GM06990 (cell line): ENCODE data around the gene GLMP.

Experiments
- DNase-seq: peaks from one replicate; pipeline ENCODE4 v3.0.0-alpha.2; 2011; ENCODE audit not compliant: insufficient read length; ENCODE audit errors: extremely low read depth
- H3K27me3 ChIP-seq: replicated peaks from 2 replicates; pipeline ENCODE4 v1.6.0; 2011; ENCODE audit warnings: low read length; ENCODE audit not compliant: control insufficient read depth, insufficient read depth
- H3K36me3 ChIP-seq: 2 replicates; pipeline ENCODE4 v1.5.1; 2011; ENCODE audit warnings: low read length; ENCODE audit not compliant: control insufficient read depth, insufficient read depth
- H3K4me3 ChIP-seq: replicated peaks from 2 replicates; pipeline ENCODE4 v1.5.1; 2011; ENCODE audit warnings: low read depth, mild to moderate bottlenecking, control low read depth, low read length
- TF ChIP-seq, protein P1 (sequence below): IDR thresholded peaks from 2 replicates; pipeline ENCODE4 v1.5.1; 2011; ENCODE audit warnings: low read length, control low read depth, mild to moderate bottlenecking, inconsistent platforms; ENCODE audit not compliant: insufficient read depth, poor library complexity, severe bottlenecking

The GLMP gene

DNA sequence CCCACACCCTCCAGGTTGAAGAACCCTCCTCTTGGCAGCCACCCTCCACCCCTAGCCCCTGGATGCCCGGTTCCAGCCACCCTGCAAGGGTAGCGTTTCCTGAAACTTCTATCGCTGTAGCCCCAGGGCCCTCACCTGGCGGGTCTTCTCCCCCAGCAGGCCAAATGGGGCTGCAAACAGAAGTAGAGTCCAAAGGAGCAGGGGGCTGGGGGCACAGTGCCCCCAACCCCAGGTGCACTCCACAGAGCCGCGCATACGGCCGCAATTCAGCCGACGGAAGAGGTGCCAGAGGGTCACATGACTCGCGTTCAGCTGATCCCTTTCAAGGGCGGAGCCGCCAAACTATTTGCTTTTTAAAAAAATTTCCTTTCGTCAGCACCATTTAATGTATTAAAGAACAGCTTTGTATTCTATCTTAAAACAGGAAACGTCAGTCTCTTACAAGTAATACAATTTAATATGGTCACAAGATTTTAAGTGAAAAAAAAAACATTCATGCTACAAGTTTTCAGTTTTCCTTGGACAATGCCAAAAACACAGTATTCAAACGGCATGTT is at the start of gene GLMP:
GLMP (minus strand) TSS at position 289 of the 557 bp plus-strand sequence; CDS start at position 255, 34 bp downstream.
- DNase-seq, result peak; percentile 27
- H3K36me3 ChIP-seq, result no peaks in the 10 kb centered on the region
- TF ChIP-seq, protein P1, sequence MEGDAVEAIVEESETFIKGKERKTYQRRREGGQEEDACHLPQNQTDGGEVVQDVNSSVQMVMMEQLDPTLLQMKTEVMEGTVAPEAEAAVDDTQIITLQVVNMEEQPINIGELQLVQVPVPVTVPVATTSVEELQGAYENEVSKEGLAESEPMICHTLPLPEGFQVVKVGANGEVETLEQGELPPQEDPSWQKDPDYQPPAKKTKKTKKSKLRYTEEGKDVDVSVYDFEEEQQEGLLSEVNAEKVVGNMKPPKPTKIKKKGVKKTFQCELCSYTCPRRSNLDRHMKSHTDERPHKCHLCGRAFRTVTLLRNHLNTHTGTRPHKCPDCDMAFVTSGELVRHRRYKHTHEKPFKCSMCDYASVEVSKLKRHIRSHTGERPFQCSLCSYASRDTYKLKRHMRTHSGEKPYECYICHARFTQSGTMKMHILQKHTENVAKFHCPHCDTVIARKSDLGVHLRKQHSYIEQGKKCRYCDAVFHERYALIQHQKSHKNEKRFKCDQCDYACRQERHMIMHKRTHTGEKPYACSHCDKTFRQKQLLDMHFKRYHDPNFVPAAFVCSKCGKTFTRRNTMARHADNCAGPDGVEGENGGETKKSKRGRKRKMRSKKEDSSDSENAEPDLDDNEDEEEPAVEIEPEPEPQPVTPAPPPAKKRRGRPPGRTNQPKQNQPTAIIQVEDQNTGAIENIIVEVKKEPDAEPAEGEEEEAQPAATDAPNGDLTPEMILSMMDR, result no peak
- no peaks in the 10 kb centered on the region for H3K27me3 ChIP-seq
- H3K4me3 ChIP-seq, result peak within 1 kb of the TSS; percentile 71

GRCh38 chr1:156344409-156344808 is 48.9 kb upstream of the GLMP start:
- Histone ChIP-seq H3K27me3 (peaks cover 1% of the 10 kb centered on the region), H3K4me3 (no peak overlapping the region), H3K36me3 (no peaks in the 10 kb centered on the region)
- no peak for DNase-seq
- TF ChIP-seq, protein P1, result no peak

DNA sequence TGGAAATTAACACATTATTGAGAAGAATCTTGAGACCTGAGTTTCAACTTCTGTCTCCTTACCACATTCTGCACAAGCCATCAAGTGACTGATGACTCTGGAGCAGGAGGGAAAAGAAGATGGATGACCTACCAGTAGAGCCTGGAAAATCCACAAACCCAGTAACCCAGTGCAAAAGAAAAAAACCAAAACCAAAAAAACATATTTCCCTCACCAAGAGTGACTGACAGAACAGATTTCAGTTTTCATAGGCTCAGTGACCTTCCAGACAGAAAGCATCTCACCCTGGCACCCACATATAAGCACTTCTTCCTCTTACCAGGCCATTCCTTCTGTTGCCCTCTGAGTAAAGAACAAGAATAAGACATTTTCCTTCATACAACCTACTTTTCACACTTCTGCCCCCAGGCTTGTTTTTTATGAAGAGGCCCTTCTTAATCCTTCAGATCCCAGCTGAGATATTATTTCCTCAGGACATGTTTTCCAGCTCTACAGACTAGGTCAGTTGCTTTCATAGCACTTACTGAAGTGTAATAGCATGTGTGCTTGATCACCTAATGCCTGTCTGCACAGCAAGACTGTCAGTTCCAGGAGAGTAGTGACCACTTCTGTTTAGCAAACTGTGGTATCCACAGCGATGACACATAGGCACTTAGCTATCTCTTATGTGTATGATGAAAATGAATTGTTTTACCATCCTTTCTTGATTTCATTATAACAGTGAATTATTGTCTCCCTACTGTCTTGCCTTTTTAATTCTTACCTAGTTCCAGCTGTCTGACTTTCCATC is 46.9 kb upstream of the GLMP start:
- peaks cover 1% of the 10 kb centered on the region; the same call in 1 of the 2 replicates for H3K27me3 ChIP-seq
- TF ChIP-seq, protein P1, result no peak
- no peaks in the 10 kb centered on the region for H3K36me3 ChIP-seq
- H3K4me3 ChIP-seq, result no peak overlapping the region
- DNase-seq, result no peak

- H3K27me3 ChIP-seq, result no peaks in the 10 kb centered on the region
- TF ChIP-seq, protein P1, result no peak
- H3K4me3 ChIP-seq, result peak within 1 kb of the TSS; percentile 84
- peaks cover 8% of the 10 kb centered on the region for H3K36me3 ChIP-seq
- peak; percentile 100 for DNase-seq
Observed at GRCh38 chr1:156338180-156338976, 42.9 kb upstream of the GLMP start, which contains the start of the genes CCT3 and TSACC. CCT3 (minus strand) TSS chr1:156338292; CDS start chr1:156338184, 108 bp downstream. TSACC (plus strand) TSS chr1:156338526; CDS start chr1:156339758, 1,232 bp downstream.

DNA sequence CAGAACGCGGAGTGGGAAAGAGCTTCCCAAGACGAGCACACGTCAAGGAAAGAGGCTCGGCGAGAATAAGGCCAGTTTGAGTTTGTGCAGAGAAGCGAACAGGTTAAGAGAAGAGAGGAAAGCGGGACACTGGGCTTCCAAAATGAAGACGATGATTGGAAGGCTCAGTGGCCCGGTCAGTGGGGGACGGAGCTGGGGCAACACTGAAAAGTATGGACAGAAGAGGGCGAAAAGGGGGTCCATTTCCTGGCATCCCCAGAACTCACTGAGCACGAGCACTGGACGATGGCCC is 42.4 kb upstream of the GLMP start:
- DNase-seq, result no peak
- no peaks in the 10 kb centered on the region for H3K27me3 ChIP-seq
- TF ChIP-seq, protein P1, result no peak
- H3K36me3 ChIP-seq, result peaks cover 9% of the 10 kb centered on the region
- peak overlapping the region; percentile 84 for H3K4me3 ChIP-seq
